ENCODE results near the gene C1QL3. TPM values are rescaled to one million over a fixed set of nuclear protein-coding genes. Genes with fewer than 3 reads are reported as not detected.

C1QL3 gene
- total and polyA plus RNA-seq, 7 donors = 0.04 to 0.36 (median 0.14) TPM; not detected in 4

DNA sequence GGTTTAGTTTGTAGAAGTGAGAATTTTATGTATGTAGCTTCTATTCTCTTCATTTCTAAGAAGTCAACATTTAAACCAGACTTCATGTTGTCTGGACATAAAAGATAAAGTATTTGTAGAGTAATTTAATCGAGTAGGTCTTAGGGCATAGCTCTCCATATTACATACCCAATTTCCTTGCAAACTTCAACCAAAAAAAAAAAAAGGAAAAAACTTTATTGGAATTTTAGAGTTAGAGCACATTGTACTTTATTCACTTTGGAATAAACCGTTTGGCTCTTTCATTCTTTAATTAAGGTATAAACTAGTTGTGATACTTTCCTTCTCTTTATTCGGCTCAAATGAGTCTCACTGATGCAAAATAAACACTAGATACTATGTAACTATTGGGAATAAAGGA, 48.9 kb downstream of the C1QL3 start:
- no peak overlapping the region for H3K4me3 ChIP-seq
- no peaks in the 10 kb centered on the region for H3K4me1 ChIP-seq
- no peak overlapping the region for H3K27ac ChIP-seq
- TF ChIP-seq EP300 (IDR thresholded peaks at IDR 0.05) = no peak
- TF ChIP-seq POLR2A (IDR thresholded peaks at IDR 0.05) = no peak
- H3K36me3 ChIP-seq = no peaks in the 10 kb centered on the region
- no peaks in the 10 kb centered on the region for H3K27me3 ChIP-seq
- no peaks in the 10 kb centered on the region for H3K9me3 ChIP-seq
- no peak for DNase-seq
- WGBS, 2 donors = 90 to 92% methylated on average over 3 of the region's 3 CpGs
- intact Hi-C loops (cut with DNase I) = no loop called here

DNA sequence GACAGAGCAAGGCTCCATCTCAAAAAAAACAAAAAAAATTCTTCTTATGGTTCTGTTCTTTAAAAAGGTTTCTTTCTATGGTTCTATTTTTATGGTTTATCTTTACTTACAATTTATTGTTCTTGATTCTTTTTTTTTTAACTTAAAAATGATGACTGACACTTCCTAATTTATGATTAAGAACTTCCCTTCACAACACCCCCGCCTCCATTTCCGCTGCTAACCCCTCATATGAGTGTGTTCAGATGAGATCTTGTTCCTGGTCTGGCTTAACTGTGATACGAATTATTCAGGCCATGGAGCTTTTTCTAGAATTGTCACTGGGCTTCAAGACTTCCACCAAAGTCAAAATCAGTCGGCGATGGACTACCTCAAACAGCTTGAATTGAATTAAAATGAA, 50.9 kb downstream of the C1QL3 start:
- no peaks in the 10 kb centered on the region for H3K36me3 ChIP-seq
- intact Hi-C loops (cut with DNase I) = no loop called here

DNA sequence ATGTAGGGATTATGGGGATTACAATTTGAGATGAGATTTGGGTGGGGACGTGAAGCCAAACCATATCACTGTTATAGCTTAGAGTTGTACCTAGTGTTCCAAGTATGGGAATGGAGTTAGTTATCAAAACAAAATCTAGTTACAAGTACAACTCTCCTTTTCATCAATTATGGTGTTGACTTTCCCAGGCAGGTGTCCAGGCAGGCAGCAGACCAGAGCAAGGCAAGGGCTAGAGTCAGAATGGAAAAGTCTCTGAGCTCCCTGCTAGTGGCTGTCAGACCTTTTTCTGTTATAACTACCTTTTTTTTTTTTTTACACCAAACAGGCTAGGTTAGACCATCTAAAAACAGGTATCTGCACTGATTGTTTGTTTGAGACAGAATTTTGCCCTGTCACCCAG, 55.7 kb downstream of the C1QL3 start:
- intact Hi-C loops (cut with DNase I) = no loop called here
- WGBS, 2 donors = 93 to 95% methylated on average over 1 of the region's 1 CpG
- H3K27me3 ChIP-seq = no peaks in the 10 kb centered on the region
- H3K36me3 ChIP-seq = no peaks in the 10 kb centered on the region
- H3K9me3 ChIP-seq = no peaks in the 10 kb centered on the region
- H3K4me1 ChIP-seq = no peaks in the 10 kb centered on the region
- H3K4me3 ChIP-seq = no peak overlapping the region
- TF ChIP-seq, protein P1, sequence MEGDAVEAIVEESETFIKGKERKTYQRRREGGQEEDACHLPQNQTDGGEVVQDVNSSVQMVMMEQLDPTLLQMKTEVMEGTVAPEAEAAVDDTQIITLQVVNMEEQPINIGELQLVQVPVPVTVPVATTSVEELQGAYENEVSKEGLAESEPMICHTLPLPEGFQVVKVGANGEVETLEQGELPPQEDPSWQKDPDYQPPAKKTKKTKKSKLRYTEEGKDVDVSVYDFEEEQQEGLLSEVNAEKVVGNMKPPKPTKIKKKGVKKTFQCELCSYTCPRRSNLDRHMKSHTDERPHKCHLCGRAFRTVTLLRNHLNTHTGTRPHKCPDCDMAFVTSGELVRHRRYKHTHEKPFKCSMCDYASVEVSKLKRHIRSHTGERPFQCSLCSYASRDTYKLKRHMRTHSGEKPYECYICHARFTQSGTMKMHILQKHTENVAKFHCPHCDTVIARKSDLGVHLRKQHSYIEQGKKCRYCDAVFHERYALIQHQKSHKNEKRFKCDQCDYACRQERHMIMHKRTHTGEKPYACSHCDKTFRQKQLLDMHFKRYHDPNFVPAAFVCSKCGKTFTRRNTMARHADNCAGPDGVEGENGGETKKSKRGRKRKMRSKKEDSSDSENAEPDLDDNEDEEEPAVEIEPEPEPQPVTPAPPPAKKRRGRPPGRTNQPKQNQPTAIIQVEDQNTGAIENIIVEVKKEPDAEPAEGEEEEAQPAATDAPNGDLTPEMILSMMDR (IDR thresholded peaks at IDR 0.05) = no peak
- TF ChIP-seq EP300 (IDR thresholded peaks at IDR 0.05) = no peak
- no peak for DNase-seq
- H3K27ac ChIP-seq = no peak overlapping the region

More for the DNA sequence above, 50.9 kb downstream of the C1QL3 start:
- Histone ChIP-seq H3K9me3 (no peaks in the 10 kb centered on the region), H3K27ac (no peak overlapping the region), H3K27me3 (no peaks in the 10 kb centered on the region), H3K4me3 (no peak overlapping the region), H3K4me1 (no peaks in the 10 kb centered on the region)
- no peak for TF ChIP-seq POLR2AphosphoS5 (IDR thresholded peaks at IDR 0.05)
- no peak for TF ChIP-seq EP300 (IDR thresholded peaks at IDR 0.05)
- TF ChIP-seq POLR2A (IDR thresholded peaks at IDR 0.05) = no peak
- TF ChIP-seq, protein P1 (IDR thresholded peaks at IDR 0.05) = no peak
- DNase-seq = no peak
- WGBS, 2 donors = 59 to 93% methylated on average over 5 of the region's 5 CpGs

Small RNA genes within 50 kb of the gene (small RNA-seq; reads per million reads assigned to genes)
- gene RNU2-18P = 0 to 0.15 (median 0.11) reads per million in 3 donors

Other genes starting within 250 kb of the C1QL3 start
- gene PTER, start 84.9 kb downstream of the C1QL3 start, total RNA-seq = 10 to 100 TPM in 2 of 4 donors, 1 to 10 TPM in 2; 6.1 to 14.3 (median 10.3) TPM
- gene PTER, start 84.9 kb downstream of the C1QL3 start, polyA plus RNA-seq = 10 to 100 TPM in 1 of 3 donors, 1 to 10 TPM in 2; 8.3 to 12.7 (median 9.0) TPM

Data from sigmoid colon (tissue), 7 donors.